ENCODE measurements around the gene CCL27. TPM values are rescaled to one million over a fixed set of nuclear protein-coding genes. Genes with fewer than 3 reads are reported as not detected.

Gene CCL27
- total and polyA plus RNA-seq, 8 donors: not detected

- 75% methylated on average over 5 of the region's 5 CpGs for WGBS, 2 donors
Observed at GRCh38 chr9:34688329-34689115, 26.1 kb upstream of the CCL27 start.

GRCh38 chr9:34687276-34688030, 25.0 kb upstream of the CCL27 start:
- 90 to 91% methylated on average over 10 of the region's 10 CpGs for WGBS, 2 donors
- Histone ChIP-seq H3K9me3 (no peaks in the 10 kb centered on the region), H3K4me1 (no peaks in the 10 kb centered on the region), H3K27ac (no peak overlapping the region), H3K36me3 (no peaks in the 10 kb centered on the region), H3K27me3 (no peaks in the 10 kb centered on the region), H3K4me3 (no peak overlapping the region)
- DNase-seq: no peak
- ATAC-seq: no peak
- no peak for FAIRE-seq
- TF ChIP-seq CTCF (IDR thresholded peaks at IDR 0.05): no peak
- intact Hi-C loops (cut with DNase I): no loop called here

More at GRCh38 chr9:34688329-34689115, 26.1 kb upstream of the CCL27 start:
- intact Hi-C loops (cut with DNase I): no loop called here
- no peak for FAIRE-seq
- Histone ChIP-seq H3K4me3 (no peak overlapping the region), H3K9me3 (no peaks in the 10 kb centered on the region), H3K36me3 (no peaks in the 10 kb centered on the region), H3K4me1 (no peaks in the 10 kb centered on the region), H3K27ac (no peak overlapping the region), H3K27me3 (no peaks in the 10 kb centered on the region)
- TF ChIP-seq CTCF (IDR thresholded peaks at IDR 0.05): no peak
- DNase-seq: no peak
- ATAC-seq: no peak

GRCh38 chr9:34686732-34687131, 24.3 kb upstream of the CCL27 start:
- ATAC-seq: peak in 2 of 4 donors; percentile 17 to 29
- Histone ChIP-seq H3K36me3 (no peaks in the 10 kb centered on the region), H3K27ac (no peak overlapping the region), H3K27me3 (no peaks in the 10 kb centered on the region), H3K9me3 (no peaks in the 10 kb centered on the region), H3K4me1 (no peaks in the 10 kb centered on the region), H3K4me3 (no peak overlapping the region)
- FAIRE-seq: no peak
- TF ChIP-seq CTCF (IDR thresholded peaks at IDR 0.05): no peak
- 79% methylated on average over 1 of the region's 1 CpG for WGBS, 2 donors
- no peak for DNase-seq
- intact Hi-C loops (cut with DNase I): no loop called here

GRCh38 chr9:34686231-34686630, 23.8 kb upstream of the CCL27 start:
- H3K4me1 ChIP-seq: no peaks in the 10 kb centered on the region
- intact Hi-C loops (cut with DNase I): no loop called here
- no peaks in the 10 kb centered on the region for H3K36me3 ChIP-seq
- DNase-seq: no peak
- H3K4me3 ChIP-seq: no peak overlapping the region
- peak in 2 of 4 donors; percentile 26 to 37 for ATAC-seq
- no peak overlapping the region for H3K27ac ChIP-seq
- WGBS, 2 donors: 79 to 91% methylated on average over 5 of the region's 5 CpGs
- FAIRE-seq: no peak
- no peaks in the 10 kb centered on the region for H3K27me3 ChIP-seq
- TF ChIP-seq CTCF (IDR thresholded peaks at IDR 0.05): no peak
- no peaks in the 10 kb centered on the region for H3K9me3 ChIP-seq

DNA sequence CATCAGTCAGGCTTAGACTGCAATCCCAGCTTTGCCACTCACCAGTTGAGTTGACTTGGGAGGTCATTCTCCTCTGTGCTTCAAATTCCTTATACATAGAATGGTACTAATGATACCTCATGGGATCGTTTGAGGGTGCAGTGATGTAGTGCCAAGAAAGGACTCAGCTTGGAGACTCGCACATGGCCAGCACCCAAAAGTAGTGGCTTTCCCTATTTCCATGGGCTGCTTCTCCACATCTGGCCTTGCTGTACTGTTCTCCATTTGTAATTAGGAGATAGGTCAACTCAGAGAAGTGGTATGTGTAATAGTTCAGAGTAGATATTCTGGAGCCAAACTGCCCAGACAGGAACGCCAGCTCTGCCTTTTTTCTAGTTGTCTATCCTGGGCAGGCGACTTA, 23.1 kb upstream of the CCL27 start:
- Histone ChIP-seq H3K36me3 (no peaks in the 10 kb centered on the region), H3K27ac (no peak overlapping the region), H3K4me1 (no peaks in the 10 kb centered on the region), H3K27me3 (no peaks in the 10 kb centered on the region), H3K9me3 (no peaks in the 10 kb centered on the region), H3K4me3 (no peak overlapping the region)
- WGBS, 2 donors: 74 to 89% methylated on average over 4 of the region's 4 CpGs
- no peak for FAIRE-seq
- no peak for DNase-seq
- ATAC-seq: no peak
- intact Hi-C loops (cut with DNase I): no loop called here
- TF ChIP-seq CTCF (IDR thresholded peaks at IDR 0.05): no peak
